ENCODE results near the gene DTX2.

The DTX2 gene

DNA sequence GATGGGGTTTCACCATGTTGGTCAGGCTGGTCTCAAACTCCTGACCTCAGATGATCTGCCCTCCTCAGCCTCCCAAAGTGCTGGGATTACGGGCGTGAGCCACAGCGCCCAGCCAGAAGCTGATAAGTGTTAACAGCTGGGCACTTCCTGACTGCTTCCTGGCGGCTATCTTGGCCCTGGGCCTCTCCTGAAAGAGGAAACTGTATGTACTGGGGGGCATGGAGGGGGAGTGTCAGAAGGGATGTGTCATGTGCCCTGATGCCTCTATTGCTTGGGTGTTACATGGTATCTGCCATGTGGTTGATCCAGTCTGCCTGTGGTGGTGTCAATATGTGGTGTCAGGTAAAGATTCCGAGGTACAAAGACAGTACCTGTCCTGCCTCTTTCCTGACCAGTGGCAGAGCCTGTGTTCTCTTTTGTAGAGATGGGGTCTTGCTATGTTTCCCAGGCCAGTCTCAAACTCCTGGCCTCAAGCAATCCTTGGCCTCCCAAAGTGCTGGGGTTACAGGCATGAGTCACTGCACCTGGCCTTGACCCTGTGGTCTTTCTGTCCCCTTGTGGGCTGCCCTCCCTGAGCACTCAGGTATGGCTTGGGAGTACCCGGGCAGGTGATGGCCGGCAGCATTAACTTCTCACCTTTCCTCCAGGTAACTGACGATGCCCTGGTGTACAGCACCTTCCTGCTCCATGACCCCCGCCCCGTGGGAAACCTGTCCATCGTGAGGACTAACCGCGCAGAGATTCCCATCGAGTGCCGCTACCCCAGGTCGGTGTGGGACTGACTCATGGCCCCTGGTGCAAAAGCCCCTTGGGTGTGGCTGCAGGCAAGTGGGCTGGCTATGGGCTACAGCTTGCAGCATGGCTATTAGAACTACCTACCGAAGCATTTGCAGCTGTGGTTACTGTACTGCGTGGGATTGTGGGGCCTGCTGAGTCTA is 32.4 kb upstream of the DTX2 start:
- Histone ChIP-seq H3K79me2 (ENCODE audit: low read length) (no peaks in the 10 kb centered on the region), H3K4me2 (ENCODE audit: low read depth, low read length) (no peak overlapping the region), H4K20me1 (ENCODE audit: insufficient read depth, low read length) (no peaks in the 10 kb centered on the region), H2AFZ (ENCODE audit: low read length) (no peak overlapping the region), H3K9ac (ENCODE audit: low read length) (no peak overlapping the region), H3K9me2 (replicated peaks; ENCODE audit: insufficient read depth, low read length) (no peaks in the 10 kb centered on the region), H3K27ac (ENCODE audit: low read length) (no peak overlapping the region), H3K27me3 (replicated peaks; ENCODE audit: insufficient read depth, low read length) (no peaks in the 10 kb centered on the region), H3K4me1 (ENCODE audit: low read length) (peaks cover 12% of the 10 kb centered on the region), H3F3A (ENCODE audit: insufficient read depth, low read length) (peaks cover 6% of the 10 kb centered on the region), H3K36me3 (replicated peaks; ENCODE audit: insufficient read depth, low read length) (no peaks in the 10 kb centered on the region), H3K4me3 (ENCODE audit: low read length) (no peak overlapping the region), H3K9me3 (replicated peaks; ENCODE audit: insufficient read depth, low read length) (no peaks in the 10 kb centered on the region)
- no peak for DNase-seq
- TF ChIP-seq, protein P1, sequence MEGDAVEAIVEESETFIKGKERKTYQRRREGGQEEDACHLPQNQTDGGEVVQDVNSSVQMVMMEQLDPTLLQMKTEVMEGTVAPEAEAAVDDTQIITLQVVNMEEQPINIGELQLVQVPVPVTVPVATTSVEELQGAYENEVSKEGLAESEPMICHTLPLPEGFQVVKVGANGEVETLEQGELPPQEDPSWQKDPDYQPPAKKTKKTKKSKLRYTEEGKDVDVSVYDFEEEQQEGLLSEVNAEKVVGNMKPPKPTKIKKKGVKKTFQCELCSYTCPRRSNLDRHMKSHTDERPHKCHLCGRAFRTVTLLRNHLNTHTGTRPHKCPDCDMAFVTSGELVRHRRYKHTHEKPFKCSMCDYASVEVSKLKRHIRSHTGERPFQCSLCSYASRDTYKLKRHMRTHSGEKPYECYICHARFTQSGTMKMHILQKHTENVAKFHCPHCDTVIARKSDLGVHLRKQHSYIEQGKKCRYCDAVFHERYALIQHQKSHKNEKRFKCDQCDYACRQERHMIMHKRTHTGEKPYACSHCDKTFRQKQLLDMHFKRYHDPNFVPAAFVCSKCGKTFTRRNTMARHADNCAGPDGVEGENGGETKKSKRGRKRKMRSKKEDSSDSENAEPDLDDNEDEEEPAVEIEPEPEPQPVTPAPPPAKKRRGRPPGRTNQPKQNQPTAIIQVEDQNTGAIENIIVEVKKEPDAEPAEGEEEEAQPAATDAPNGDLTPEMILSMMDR (IDR thresholded peaks at IDR 0.05; ENCODE audit: low read length): no peak
- TF ChIP-seq EZH2 (optimal IDR thresholded peaks at IDR 0.05; ENCODE audit: low read depth, low read length) (no peak), EZH2phosphoT487 (IDR thresholded peaks at IDR 0.05; ENCODE audit: low read length) (no peak)

DNA sequence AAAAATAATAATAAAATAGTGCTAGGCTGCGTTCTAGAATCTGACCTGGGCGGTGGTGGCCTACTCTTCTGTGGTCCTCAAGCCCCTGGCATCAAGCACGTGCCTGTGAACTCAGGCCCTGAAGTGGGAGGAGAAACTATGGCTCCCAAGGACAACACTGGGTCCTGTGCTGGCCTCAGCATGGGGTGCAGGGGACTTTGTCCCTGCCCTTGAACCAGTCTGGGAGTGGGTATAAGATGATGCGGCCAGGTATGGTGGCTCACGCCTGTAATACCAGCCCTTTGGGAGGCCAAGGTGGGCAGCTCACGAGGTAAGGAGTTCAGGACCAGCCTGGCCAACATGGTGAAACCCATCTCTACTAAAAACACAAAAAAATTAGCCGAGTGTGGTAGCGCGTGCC is 31.3 kb upstream of the DTX2 start:
- H3K27me3 ChIP-seq (replicated peaks; ENCODE audit: insufficient read depth, low read length): no peaks in the 10 kb centered on the region
- H3K4me3 ChIP-seq (ENCODE audit: low read length): no peak overlapping the region
- no peak overlapping the region for H2AFZ ChIP-seq (ENCODE audit: low read length)
- H3F3A ChIP-seq (ENCODE audit: insufficient read depth, low read length): peaks cover 2% of the 10 kb centered on the region; the same call in 1 of the 2 replicates
- peaks cover 3% of the 10 kb centered on the region for H3K4me1 ChIP-seq (ENCODE audit: low read length)
- no peak overlapping the region for H3K9ac ChIP-seq (ENCODE audit: low read length)
- H3K9me2 ChIP-seq (replicated peaks; ENCODE audit: insufficient read depth, low read length): no peaks in the 10 kb centered on the region
- no peaks in the 10 kb centered on the region for H3K9me3 ChIP-seq (replicated peaks; ENCODE audit: insufficient read depth, low read length)
- H4K20me1 ChIP-seq (ENCODE audit: insufficient read depth, low read length): no peaks in the 10 kb centered on the region
- TF ChIP-seq EZH2phosphoT487 (IDR thresholded peaks at IDR 0.05; ENCODE audit: low read length): no peak
- TF ChIP-seq, protein P1 (IDR thresholded peaks at IDR 0.05; ENCODE audit: low read length): no peak
- TF ChIP-seq EZH2 (optimal IDR thresholded peaks at IDR 0.05; ENCODE audit: low read depth, low read length): no peak
- no peak for DNase-seq
- no peak overlapping the region for H3K4me2 ChIP-seq (ENCODE audit: low read depth, low read length)
- no peaks in the 10 kb centered on the region for H3K79me2 ChIP-seq (ENCODE audit: low read length)
- no peaks in the 10 kb centered on the region for H3K36me3 ChIP-seq (replicated peaks; ENCODE audit: insufficient read depth, low read length)
- H3K27ac ChIP-seq (ENCODE audit: low read length): no peak overlapping the region

DNA sequence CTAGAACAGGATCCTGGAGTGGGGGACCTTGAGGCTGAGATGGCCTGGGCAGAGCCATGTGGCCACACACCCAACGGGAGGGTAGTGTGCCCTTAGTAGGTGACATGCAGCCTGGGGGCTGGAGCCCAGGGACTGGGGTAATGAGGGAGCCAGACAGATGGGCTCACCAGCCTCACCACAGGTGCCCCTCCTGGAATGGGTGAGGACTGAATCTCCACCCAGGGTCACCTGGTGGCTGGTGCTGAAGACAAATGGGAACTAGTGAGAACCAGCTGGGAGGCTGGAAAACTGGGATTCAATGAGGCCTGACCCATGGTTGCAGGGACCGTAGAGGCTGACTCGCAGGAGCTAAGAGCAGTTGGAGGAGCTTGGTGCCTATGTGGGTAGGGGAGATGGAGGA is 30.7 kb upstream of the DTX2 start:
- Histone ChIP-seq H3K4me2 (ENCODE audit: low read depth, low read length) (no peak overlapping the region), H3F3A (ENCODE audit: insufficient read depth, low read length) (no peaks in the 10 kb centered on the region), H3K36me3 (replicated peaks; ENCODE audit: insufficient read depth, low read length) (no peaks in the 10 kb centered on the region), H3K9ac (ENCODE audit: low read length) (no peak overlapping the region), H3K4me3 (ENCODE audit: low read length) (no peak overlapping the region), H3K4me1 (ENCODE audit: low read length) (no peaks in the 10 kb centered on the region), H3K9me3 (replicated peaks; ENCODE audit: insufficient read depth, low read length) (no peaks in the 10 kb centered on the region), H3K27me3 (replicated peaks; ENCODE audit: insufficient read depth, low read length) (no peaks in the 10 kb centered on the region), H2AFZ (ENCODE audit: low read length) (no peak overlapping the region), H4K20me1 (ENCODE audit: insufficient read depth, low read length) (no peaks in the 10 kb centered on the region), H3K9me2 (replicated peaks; ENCODE audit: insufficient read depth, low read length) (no peaks in the 10 kb centered on the region), H3K79me2 (ENCODE audit: low read length) (no peaks in the 10 kb centered on the region), H3K27ac (ENCODE audit: low read length) (no peak overlapping the region)
- TF ChIP-seq EZH2phosphoT487 (IDR thresholded peaks at IDR 0.05; ENCODE audit: low read length) (no peak), EZH2 (optimal IDR thresholded peaks at IDR 0.05; ENCODE audit: low read depth, low read length) (no peak)
- TF ChIP-seq, protein P1 (IDR thresholded peaks at IDR 0.05; ENCODE audit: low read length): no peak
- DNase-seq: no peak

Measured in MM.1S (cell line).